DMS114 treated with DMSO at 0.1 percent for 48 hours (cell line): ENCODE results near the gene SERGEF.

Experiments used
- DNase-seq: peaks from one replicate; lab custom pipeline; 2025; ENCODE audit not compliant: unreplicated experiment; lab: John Stamatoyannopoulos, UW

The SERGEF gene

DNA sequence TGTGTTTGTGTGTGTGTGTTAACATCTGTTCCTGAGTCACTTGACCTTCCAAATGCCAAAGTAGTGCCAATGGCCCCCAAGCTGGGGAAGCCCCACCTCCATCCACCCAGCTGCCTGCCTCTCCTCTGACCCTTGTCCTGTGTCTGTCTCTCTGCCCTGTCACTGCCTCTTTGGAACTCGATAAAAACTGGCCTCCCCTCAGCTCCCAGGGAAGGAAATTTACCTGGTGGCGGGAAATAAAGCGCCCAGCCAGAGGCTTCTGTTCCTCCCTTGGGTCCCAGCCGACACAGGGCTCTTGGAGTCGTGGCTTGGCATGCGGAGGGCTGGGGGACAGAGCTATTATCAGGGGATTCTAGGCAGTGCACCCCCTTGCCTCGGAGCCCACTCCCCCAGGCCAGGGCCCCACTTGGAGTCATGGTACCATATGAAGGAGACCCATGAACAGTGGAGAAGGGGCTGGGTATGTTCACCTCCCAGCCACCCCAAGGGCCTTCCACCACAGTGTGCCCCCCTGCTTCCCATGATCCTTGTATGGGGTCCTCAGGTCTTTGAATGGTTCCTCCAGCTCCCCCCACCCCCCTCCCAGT, 272.1 kb downstream of the SERGEF start:
- no peak for DNase-seq

DNA sequence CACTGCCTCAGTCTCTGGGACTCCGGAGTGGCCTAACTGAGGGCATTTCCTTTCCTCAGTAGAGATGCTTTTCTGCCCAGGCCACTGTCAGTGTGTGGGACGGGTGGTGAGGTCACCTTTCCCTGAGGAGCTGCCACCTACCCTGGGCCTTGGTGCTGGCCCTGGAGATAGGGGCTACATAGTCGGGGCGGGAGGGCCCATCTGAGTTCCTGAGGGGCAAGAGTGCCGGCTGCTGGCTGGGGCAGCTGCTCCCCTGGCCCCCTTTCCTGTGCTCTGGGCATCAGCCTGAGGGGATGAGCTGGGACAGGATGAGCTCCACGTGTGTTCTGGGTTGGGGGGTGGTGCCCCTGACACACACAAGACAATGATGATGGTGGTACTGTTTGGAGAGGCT, 272.9 kb downstream of the SERGEF start:
- DNase-seq = no peak

DNA sequence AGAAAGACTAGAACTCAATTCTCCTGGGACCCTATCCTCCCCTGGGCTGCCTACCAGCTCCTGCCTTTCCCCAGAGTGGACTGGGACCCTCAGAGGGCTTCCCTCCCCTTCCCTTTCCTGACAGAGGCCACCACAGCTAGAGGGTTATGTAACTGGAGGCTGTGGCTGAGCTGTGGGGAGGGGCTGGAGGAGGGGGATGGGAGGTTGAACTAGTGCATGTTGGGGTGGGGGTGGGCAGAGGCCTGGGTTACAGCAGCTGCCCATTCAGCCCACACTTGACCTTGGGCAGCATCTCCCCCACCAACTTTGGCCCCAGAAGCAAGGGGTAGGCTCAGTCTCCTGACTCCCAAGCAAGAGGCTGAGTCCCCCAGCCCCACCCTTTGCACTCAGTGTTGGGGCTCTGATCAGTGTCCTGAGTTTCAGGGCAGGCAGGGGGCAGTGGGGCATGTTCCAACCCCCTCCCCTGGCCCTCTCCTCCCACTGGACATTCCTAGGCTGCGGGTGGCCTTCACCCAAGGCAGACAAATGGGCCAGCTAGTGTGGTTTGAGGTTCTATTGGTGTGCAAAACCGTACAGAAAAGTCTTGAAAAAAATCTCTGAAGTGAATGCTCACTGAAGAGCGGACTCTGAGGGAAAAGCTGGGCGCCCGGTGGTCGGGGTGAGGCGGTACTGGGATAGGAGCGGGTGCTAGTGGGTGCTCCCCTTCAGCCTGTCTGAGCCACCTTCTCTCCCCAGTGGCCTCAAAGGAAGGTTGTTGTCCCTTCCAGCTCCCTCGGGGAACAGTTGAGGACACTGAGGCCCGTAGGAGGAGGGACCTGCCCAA, 274.5 kb downstream of the SERGEF start:
- DNase-seq = no peak
